ENCODE results near the gene SECISBP2L. TPM values are rescaled to one million over a fixed set of nuclear protein-coding genes. Genes with fewer than 3 reads are reported as not detected.
A peak's percentile ranks its signal among the peaks of the same experiment; 100 is the strongest.

The SECISBP2L gene
- polyA plus RNA-seq, 1 donor (not counting 4 experiments of a cell fraction or from before 2014, with no cell fraction given): 15.4 TPM

DNA sequence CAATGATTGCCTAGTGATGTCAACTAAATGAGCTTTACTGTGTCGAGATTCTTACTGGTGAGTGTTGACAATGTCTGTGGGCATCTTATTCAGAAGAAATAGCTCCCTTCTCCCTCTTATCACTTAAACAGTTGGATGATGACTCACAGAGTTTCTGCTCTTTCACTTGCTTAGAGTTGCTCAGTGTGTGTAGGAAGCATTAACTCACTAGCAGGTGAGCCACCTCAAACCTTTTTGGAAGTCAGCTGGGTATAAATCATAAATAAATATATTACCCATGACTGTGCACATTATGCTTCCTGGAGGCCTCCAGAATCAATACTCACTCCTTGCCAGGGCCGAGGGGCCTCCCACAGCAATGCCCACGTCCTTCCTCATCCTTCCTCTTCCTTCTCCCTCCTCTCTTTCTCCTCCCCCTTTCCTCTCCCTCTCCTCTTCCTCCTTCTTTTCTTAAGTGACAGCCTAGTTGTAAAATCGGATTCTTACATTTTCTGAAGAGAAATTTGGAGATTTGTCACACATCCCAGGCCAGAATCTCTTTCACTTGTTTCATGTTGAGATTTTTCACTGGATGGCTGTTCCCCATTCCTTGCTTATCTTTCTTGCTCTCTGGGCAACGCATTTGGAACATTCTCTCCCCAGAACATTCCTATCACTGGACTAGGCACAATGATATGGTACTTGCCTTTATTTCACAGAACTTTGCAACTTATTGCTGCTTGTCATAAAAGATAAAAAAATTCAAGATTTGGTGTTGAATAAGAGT is 100.0 kb downstream of the SECISBP2L start:
- FAIRE-seq (peak; percentile 87), DNase-seq (ENCODE audit: low read depth, low spot score) (peak; percentile 85)
- Histone ChIP-seq H3K9ac (ENCODE audit: control insufficient read depth, extremely low read depth, insufficient read depth, low read length) (peak overlapping the region; percentile 19), H3K27me3 (ENCODE audit: control insufficient read depth, extremely low read depth, insufficient read depth, low read length) (no peaks in the 10 kb centered on the region), H3K4me3 (ENCODE audit: control insufficient read depth in 2 of 3, extremely low read depth in 1 of 3, insufficient read depth in 2 of 3, low read depth in 1 of 3, low read length in 3 of 3) (no peak overlapping the region), H3K4me1 (ENCODE audit: control insufficient read depth, extremely low read depth, insufficient read depth, low read length) (peaks cover 14% of the 10 kb centered on the region), H3K9me3 (ENCODE audit: control insufficient read depth, low read depth, low read length) (no peaks in the 10 kb centered on the region), H3K79me2 (ENCODE audit: control insufficient read depth, insufficient read depth, low read length) (no peaks in the 10 kb centered on the region), H4K20me1 (ENCODE audit: control insufficient read depth, extremely low read depth, insufficient read depth, low read length) (no peaks in the 10 kb centered on the region), H3K4me2 (ENCODE audit: control insufficient read depth, extremely low read depth, insufficient read depth, low read depth, low read length) (no peak overlapping the region), H3K9me1 (ENCODE audit: control insufficient read depth, extremely low read depth, insufficient read depth, low read length) (no peaks in the 10 kb centered on the region), H2AFZ (ENCODE audit: control insufficient read depth, low read length) (no peak overlapping the region), H3K36me3 (ENCODE audit: control insufficient read depth in 2 of 2, extremely low read depth in 1 of 2, insufficient read depth in 2 of 2, low read length in 2 of 2) (no peaks in the 10 kb centered on the region), H3K27ac (ENCODE audit: control insufficient read depth, insufficient read depth, low read length) (peak overlapping the region; percentile 50)
- no peak for TF ChIP-seq EZH2 (IDR thresholded peaks at IDR 0.05; ENCODE audit: low read length)
- TF ChIP-seq, protein P1, sequence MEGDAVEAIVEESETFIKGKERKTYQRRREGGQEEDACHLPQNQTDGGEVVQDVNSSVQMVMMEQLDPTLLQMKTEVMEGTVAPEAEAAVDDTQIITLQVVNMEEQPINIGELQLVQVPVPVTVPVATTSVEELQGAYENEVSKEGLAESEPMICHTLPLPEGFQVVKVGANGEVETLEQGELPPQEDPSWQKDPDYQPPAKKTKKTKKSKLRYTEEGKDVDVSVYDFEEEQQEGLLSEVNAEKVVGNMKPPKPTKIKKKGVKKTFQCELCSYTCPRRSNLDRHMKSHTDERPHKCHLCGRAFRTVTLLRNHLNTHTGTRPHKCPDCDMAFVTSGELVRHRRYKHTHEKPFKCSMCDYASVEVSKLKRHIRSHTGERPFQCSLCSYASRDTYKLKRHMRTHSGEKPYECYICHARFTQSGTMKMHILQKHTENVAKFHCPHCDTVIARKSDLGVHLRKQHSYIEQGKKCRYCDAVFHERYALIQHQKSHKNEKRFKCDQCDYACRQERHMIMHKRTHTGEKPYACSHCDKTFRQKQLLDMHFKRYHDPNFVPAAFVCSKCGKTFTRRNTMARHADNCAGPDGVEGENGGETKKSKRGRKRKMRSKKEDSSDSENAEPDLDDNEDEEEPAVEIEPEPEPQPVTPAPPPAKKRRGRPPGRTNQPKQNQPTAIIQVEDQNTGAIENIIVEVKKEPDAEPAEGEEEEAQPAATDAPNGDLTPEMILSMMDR (optimal IDR thresholded peaks at IDR 0.05 in 1 of 3, IDR thresholded peaks at IDR 0.05 in 1 of 3, conservative IDR thresholded peaks at IDR 0.05 in 1 of 3; ENCODE audit: extremely low read depth in 1 of 3, insufficient read depth in 2 of 3, low read length in 3 of 3): no peak
- dilution Hi-C loops (cut with MboI; ENCODE audit: extremely low pct_ligation_motif_present, low sequenced_read_pairs): loop anchor here (5.0 kb wide), 1 partner anchor 74 kb away; no protein-coding TSS in a partner anchor

GRCh38 chr15:48945386-48945785 is 100.9 kb downstream of the SECISBP2L start:
- Histone ChIP-seq H3K4me2 (ENCODE audit: control insufficient read depth, extremely low read depth, insufficient read depth, low read depth, low read length) (peak overlapping the region; percentile 27), H3K36me3 (ENCODE audit: control insufficient read depth in 2 of 2, extremely low read depth in 1 of 2, insufficient read depth in 2 of 2, low read length in 2 of 2) (no peaks in the 10 kb centered on the region), H3K79me2 (ENCODE audit: control insufficient read depth, insufficient read depth, low read length) (no peaks in the 10 kb centered on the region), H3K9me3 (ENCODE audit: control insufficient read depth, low read depth, low read length) (no peaks in the 10 kb centered on the region), H3K27me3 (ENCODE audit: control insufficient read depth, extremely low read depth, insufficient read depth, low read length) (no peaks in the 10 kb centered on the region), H3K9ac (ENCODE audit: control insufficient read depth, extremely low read depth, insufficient read depth, low read length) (no peak overlapping the region), H3K27ac (ENCODE audit: control insufficient read depth, insufficient read depth, low read length) (peak overlapping the region; percentile 50), H2AFZ (ENCODE audit: control insufficient read depth, low read length) (no peak overlapping the region), H4K20me1 (ENCODE audit: control insufficient read depth, extremely low read depth, insufficient read depth, low read length) (no peaks in the 10 kb centered on the region), H3K4me1 (ENCODE audit: control insufficient read depth, extremely low read depth, insufficient read depth, low read length) (peaks cover 14% of the 10 kb centered on the region), H3K4me3 (ENCODE audit: control insufficient read depth in 2 of 3, extremely low read depth in 1 of 3, insufficient read depth in 2 of 3, low read depth in 1 of 3, low read length in 3 of 3) (no peak overlapping the region), H3K9me1 (ENCODE audit: control insufficient read depth, extremely low read depth, insufficient read depth, low read length) (no peaks in the 10 kb centered on the region)
- FAIRE-seq (peak; percentile 36), DNase-seq (ENCODE audit: low read depth, low spot score) (no peak)
- dilution Hi-C loops (cut with MboI; ENCODE audit: extremely low pct_ligation_motif_present, low sequenced_read_pairs): loop anchor here (5.0 kb wide), 1 partner anchor 73 kb away; no protein-coding TSS in a partner anchor
- TF ChIP-seq EZH2 (IDR thresholded peaks at IDR 0.05; ENCODE audit: low read length): no peak
- TF ChIP-seq, protein P1 (optimal IDR thresholded peaks at IDR 0.05 in 1 of 3, IDR thresholded peaks at IDR 0.05 in 1 of 3, conservative IDR thresholded peaks at IDR 0.05 in 1 of 3; ENCODE audit: extremely low read depth in 1 of 3, insufficient read depth in 2 of 3, low read length in 3 of 3): no peak

Data from keratinocyte (primary cell).